ENCODE measurements around the gene LBHD1. TPM values are rescaled to one million over a fixed set of nuclear protein-coding genes. Genes with fewer than 3 reads are reported as not detected.

Gene LBHD1
- total and polyA plus RNA-seq, 2 of the 13 experiments (the other 11 are each of a cell fraction or from before 2014, with no cell fraction given), result 3.2 to 3.7 TPM

DNA sequence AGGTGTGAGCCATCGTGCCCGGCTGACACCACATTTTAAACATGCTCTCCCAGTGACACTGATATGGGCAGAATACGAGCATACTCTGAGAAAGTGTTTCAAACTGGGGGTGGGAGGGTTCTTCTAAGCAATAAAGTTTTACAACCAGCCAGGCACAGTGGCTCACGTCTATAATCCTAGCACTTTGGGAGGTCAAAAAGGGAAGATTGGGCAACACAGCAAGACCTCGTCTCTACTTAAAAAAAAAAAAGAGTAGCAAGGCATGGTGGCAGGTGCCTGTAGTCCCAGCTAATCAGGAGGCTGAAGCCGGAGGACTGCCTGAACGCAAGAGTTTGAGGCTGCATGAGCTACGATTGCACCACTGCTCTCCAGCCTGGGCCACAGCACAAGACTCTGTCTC, 27.8 kb downstream of the LBHD1 start (continued):
- no peak for TF ChIP-seq MAZ (IDR thresholded peaks at IDR 0.05; ENCODE audit: borderline replicate concordance, low read depth, low read length)
- TF ChIP-seq MAZ (CRISPR knock-in tag; IDR thresholded peaks at IDR 0.05; ENCODE audit: low read depth), result no peak
- no peak for TF ChIP-seq ZNF260 (CRISPR knock-in tag; IDR thresholded peaks at IDR 0.05; ENCODE audit: borderline replicate concordance, low read depth)
- no peak for TF ChIP-seq MYC (CRISPR knock-in tag; IDR thresholded peaks at IDR 0.05; ENCODE audit: borderline replicate concordance)
- TF ChIP-seq FOXO1 (CRISPR knock-in tag; IDR thresholded peaks at IDR 0.05), result no peak
- no peak for TF ChIP-seq ZNF724P (CRISPR knock-in tag; IDR thresholded peaks at IDR 0.05; ENCODE audit: borderline replicate concordance)

DNA sequence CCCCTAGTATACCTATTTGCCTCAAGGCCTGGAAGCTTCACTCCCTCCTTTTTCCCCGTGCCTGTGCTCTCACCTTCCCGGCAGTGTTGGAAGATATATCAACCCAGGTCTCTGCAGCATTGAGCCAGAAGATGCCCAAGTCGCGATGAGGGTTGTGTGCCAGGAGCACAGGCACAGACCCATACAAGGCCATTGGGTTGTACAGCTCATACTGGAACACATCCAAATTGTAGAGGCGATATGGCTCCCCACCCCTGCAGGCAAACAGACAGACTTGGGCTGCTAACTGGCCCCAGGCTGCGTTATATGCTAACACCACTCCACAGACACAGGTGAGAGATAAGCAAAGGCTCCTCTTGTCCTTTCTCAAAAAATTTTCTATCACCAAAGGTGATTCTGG, 39.6 kb downstream of the LBHD1 start:
- no peak for ATAC-seq
- Histone ChIP-seq H3K9ac (ENCODE audit: insufficient read depth, low read depth, low read length) (no peak overlapping the region), H3K79me2 (ENCODE audit: insufficient read depth, low read length) (no peaks in the 10 kb centered on the region), H2AFZ (ENCODE audit: low read length) (no peak overlapping the region), H3K27me3 (ENCODE audit: control insufficient read depth in 1 of 2, insufficient read depth in 2 of 2, low read length in 2 of 2) (no peaks in the 10 kb centered on the region), H3K27ac (ENCODE audit: extremely low read length, insufficient read depth, low read length) (no peak overlapping the region), H3K4me3 (replicated peaks in 1 of 3; ENCODE audit: insufficient read depth in 1 of 3, low read depth in 2 of 3, low read length in 3 of 3) (no peak overlapping the region), H3K4me2 (ENCODE audit: low read depth, low read length) (no peak overlapping the region), H3K9me3 (ENCODE audit: low read length) (no peaks in the 10 kb centered on the region), H3K4me1 (ENCODE audit: insufficient read depth, low read length) (no peaks in the 10 kb centered on the region), H3K36me3 (replicated peaks in 1 of 2; ENCODE audit: control insufficient read depth in 1 of 2, insufficient read depth in 2 of 2, low read length in 2 of 2) (peaks cover 40 to 78% of the 10 kb centered on the region in 2 experiments), H4K20me1 (ENCODE audit: insufficient read depth, low read length) (no peaks in the 10 kb centered on the region)
- in situ Hi-C loops (cut with HindIII; ENCODE audit: extremely low pct_ligation_motif_present, low pct_unique_long_range_greater_than_20kb) (no loop called here), intact Hi-C loops (cut with micrococcal nuclease; ENCODE audit: unreplicated experiment) (no loop called here)
- TF ChIP-seq POLR2A (IDR thresholded peaks at IDR 0.05; ENCODE audit: insufficient read depth in 1 of 2, low read depth in 2 of 2, low read length in 2 of 2), result 0 out of 4 replicates have a peak, but pooled peaks of 1 of the 2 experiments have one; percentile 3
- TF ChIP-seq ZMYM2 (CRISPR knock-in tag; IDR thresholded peaks at IDR 0.05), result no peak
- TF ChIP-seq ZNF747 (CRISPR knock-in tag; IDR thresholded peaks at IDR 0.05; ENCODE audit: borderline replicate concordance), result no peak
- TF ChIP-seq AKAP8 (CRISPR knock-in tag; IDR thresholded peaks at IDR 0.05), result no peak
- no peak for TF ChIP-seq ZNF205 (CRISPR knock-in tag; IDR thresholded peaks at IDR 0.05)
- TF ChIP-seq MAFK (conservative IDR thresholded peaks at IDR 0.05 in 1 of 2, IDR thresholded peaks at IDR 0.05 in 1 of 2; ENCODE audit: low read length in 2 of 2), result no peak
- no TSS peak for BruUV-seq (replicated peaks)
- ChIA-PET CTCF (ENCODE audit: low intra/inter-chr PET ratio, low total read pairs) (no interaction called here), POLR2A (interaction anchor here (1.8 kb wide), 1 partner anchor 14 kb away, joined by 6 read pairs; the partner anchor contains the start of gene GANAB)
- WGBS (ENCODE audit: low lambda C conversion rate), result 100% methylated on average over 4 of the region's 6 CpGs
- no peak for DNase-seq (ENCODE audit: low spot score)
- no peak for FAIRE-seq

All from HepG2 (cell line).